Kidney epithelial cell (primary cell): ENCODE results near the gene DBR1. TPM values are rescaled to one million over a fixed set of nuclear protein-coding genes. Genes with fewer than 3 reads are reported as not detected.
A peak's percentile ranks its signal among the peaks of the same experiment; 100 is the strongest.

Source experiments
- DNase-seq: peaks from one replicate; pipeline ENCODE4 v3.0.0-alpha.2; 2010; ENCODE audit warnings: low read depth
- H3K27me3 ChIP-seq: 2 replicates; pipeline ENCODE4 v1.6.0; 2011; ENCODE audit warnings: low read length; ENCODE audit not compliant: control insufficient read depth, insufficient read depth
- H3K36me3 ChIP-seq: 2 replicates; pipeline ENCODE4 v1.5.1; 2011; ENCODE audit warnings: low read length; ENCODE audit not compliant: control insufficient read depth, insufficient read depth
- H3K4me3 ChIP-seq: 2 replicates; pipeline ENCODE4 v1.5.1; 2011; ENCODE audit warnings: low read depth, mild to moderate bottlenecking, control low read depth, low read length
- total RNA-seq: library from RNA; depleted of rRNA; stranded (reverse); fragments of >200 nt; gene quantifications from 2 replicates; pipeline ENCODE4 v1.2.3, GENCODE V29; 2015
- TF ChIP-seq, protein P1 (sequence below): IDR thresholded peaks from 2 replicates; pipeline ENCODE4 v1.5.1; 2011; ENCODE audit warnings: mild to moderate bottlenecking, moderate library complexity, low read length, control low read depth, inconsistent platforms; ENCODE audit not compliant: insufficient read depth, poor library complexity, severe bottlenecking

Gene DBR1
- total RNA-seq, 1 donor from 2014 or later: 17.2 TPM

DNA sequence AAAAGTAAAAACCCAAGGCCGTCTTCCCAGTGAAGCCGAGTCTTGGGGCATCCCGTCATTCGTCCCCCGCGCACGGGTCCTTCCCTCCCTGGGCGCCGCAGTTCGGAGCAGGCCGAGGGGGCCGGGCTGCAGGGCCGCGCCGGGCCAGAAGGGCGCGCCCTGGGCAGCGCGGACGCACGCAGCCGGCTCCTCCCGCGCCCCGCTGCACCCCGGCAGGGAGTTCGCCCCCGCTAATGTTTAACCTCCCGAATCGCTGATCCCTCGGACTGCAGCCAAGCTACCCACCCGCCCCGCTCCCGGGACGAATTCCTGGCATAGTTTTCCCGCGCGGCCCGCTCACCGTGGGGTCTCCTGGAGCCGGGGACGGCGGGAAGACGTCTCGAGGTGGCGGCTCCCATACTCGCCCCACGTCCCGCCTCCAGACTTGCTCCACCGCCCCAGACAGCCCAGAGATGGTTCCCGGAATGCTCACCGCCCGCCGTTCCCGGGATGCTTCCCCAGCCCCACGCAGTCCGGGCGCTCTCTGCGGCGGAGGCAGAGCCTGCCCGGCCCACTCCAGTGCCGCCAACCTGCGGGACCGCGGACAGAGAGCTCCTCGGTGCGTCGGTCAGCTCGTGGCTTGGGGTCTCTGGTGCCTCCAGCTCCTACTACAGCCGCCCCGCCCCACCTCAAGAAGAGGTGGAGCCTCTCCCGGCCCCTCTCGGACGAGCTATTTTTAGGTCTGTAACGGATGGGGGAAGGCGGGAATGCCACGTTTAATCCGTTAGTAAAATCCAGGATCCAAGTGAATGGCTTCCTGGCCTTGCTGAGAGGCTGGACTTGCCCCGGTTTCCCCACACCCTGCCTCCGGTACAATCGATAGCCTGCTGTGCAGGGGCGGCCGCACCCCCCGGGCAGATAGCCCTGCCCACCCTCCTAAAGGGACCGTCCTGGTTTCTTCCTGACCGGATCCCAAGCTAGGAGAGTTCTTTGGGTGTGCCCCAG lies 59.4 kb downstream of the DBR1 start, which contains the start of gene DZIP1L:
DZIP1L (minus strand) TSS at position 621 of the 984 bp plus-strand sequence. CDS start 11,637 bp downstream, outside the sequence.
- TF ChIP-seq, protein P1, sequence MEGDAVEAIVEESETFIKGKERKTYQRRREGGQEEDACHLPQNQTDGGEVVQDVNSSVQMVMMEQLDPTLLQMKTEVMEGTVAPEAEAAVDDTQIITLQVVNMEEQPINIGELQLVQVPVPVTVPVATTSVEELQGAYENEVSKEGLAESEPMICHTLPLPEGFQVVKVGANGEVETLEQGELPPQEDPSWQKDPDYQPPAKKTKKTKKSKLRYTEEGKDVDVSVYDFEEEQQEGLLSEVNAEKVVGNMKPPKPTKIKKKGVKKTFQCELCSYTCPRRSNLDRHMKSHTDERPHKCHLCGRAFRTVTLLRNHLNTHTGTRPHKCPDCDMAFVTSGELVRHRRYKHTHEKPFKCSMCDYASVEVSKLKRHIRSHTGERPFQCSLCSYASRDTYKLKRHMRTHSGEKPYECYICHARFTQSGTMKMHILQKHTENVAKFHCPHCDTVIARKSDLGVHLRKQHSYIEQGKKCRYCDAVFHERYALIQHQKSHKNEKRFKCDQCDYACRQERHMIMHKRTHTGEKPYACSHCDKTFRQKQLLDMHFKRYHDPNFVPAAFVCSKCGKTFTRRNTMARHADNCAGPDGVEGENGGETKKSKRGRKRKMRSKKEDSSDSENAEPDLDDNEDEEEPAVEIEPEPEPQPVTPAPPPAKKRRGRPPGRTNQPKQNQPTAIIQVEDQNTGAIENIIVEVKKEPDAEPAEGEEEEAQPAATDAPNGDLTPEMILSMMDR: no peak
- Histone ChIP-seq H3K27me3 (no peaks in the 10 kb centered on the region), H3K4me3 (peak within 1 kb of the TSS; percentile 68), H3K36me3 (no peaks in the 10 kb centered on the region)
- DNase-seq: peak; percentile 31

DNA sequence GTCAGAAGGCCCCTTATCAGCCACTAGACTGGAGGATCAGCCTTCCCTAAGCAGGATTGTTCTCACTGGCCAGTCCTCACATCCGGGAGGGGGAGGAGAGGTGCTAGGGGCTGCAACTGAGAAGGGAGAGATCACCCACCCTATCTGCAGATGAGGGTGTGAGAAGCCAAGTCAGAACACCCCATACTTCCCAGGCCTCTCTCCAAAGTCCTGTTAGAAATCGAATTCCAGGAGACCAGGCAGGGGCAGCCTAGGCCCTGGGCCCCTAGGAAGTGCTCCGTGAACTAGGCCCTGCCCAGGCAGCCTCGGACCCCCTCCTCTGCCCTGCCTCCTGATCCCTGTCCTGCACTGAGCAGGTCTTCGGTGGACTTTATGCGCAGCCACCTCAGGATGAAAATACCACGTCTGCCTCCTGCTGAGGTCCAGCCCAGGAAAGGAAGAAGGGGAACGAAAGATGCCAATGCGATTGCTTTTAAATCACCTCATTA lies 60.2 kb downstream of the DBR1 start:
- TF ChIP-seq, protein P1: no peak
- Histone ChIP-seq H3K36me3 (no peaks in the 10 kb centered on the region), H3K4me3 (peak overlapping the region; percentile 68), H3K27me3 (no peaks in the 10 kb centered on the region)
- no peak for DNase-seq

GRCh38 chr3:138113326-138113725 lies 61.4 kb downstream of the DBR1 start:
- TF ChIP-seq, protein P1: no peak
- no peak overlapping the region for H3K4me3 ChIP-seq
- no peaks in the 10 kb centered on the region for H3K27me3 ChIP-seq
- peak; percentile 84 for DNase-seq
- no peaks in the 10 kb centered on the region for H3K36me3 ChIP-seq

GRCh38 chr3:138112362-138112761 lies 62.4 kb downstream of the DBR1 start:
- H3K4me3 ChIP-seq: no peak overlapping the region
- H3K36me3 ChIP-seq: no peaks in the 10 kb centered on the region
- TF ChIP-seq, protein P1: no peak
- H3K27me3 ChIP-seq: no peaks in the 10 kb centered on the region
- no peak for DNase-seq

Other genes with a start within 250 kb of the DBR1 start
- not detected in 2 replicates for gene CLDN18, start 164.8 kb downstream of the DBR1 start, total RNA-seq
- gene DZIP1L, start 59.3 kb downstream of the DBR1 start, total RNA-seq: 6.6 and 9.2 TPM in 2 replicates
- not detected in 2 replicates for gene A4GNT, start 42.5 kb downstream of the DBR1 start, total RNA-seq
- 27.1 and 42.5 TPM in 2 replicates for gene ARMC8, start 12.4 kb upstream of the DBR1 start, total RNA-seq
- gene NME9, start 154.9 kb upstream of the DBR1 start, total RNA-seq: not detected in 2 replicates
- gene MRAS, start 173.7 kb upstream of the DBR1 start, total RNA-seq: 32.6 and 35.0 TPM in 2 replicates